ENCODE data around the gene PCBP2.

The PCBP2 gene

GRCh38 chr12:53467082-53467481, 15.2 kb downstream of the PCBP2 start:
- no CpG with 5 or more reads among the region's 5 CpGs for WGBS (ENCODE audit: extremely low coverage, insufficient coverage, insufficient read length)
- H3K14ac ChIP-seq (ENCODE audit: low read length) = no peak overlapping the region
- H3K4ac ChIP-seq (ENCODE audit: low read depth, low read length) = no peak overlapping the region

DNA sequence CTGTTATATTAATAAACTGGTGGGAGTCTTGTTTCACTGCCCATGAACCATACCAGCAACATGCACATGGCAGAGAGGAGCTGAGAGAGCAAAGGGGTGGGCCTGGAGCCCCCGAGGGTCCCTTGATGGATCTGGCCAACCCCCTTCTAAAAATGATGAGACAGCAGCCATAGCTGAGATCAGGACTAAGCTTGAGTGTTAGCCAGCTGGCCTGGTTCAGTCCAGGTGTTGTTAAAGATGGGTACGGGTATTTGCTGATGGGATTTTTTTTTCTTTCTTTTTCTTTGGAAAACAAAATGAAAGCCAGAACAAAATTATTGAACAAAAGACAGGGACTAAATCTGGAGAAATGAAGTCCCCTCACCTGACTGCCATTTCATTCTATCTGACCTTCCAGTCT, 16.0 kb downstream of the PCBP2 start:
- Histone ChIP-seq H3K23ac (ENCODE audit: low read length) (no peak overlapping the region), H2BK12ac (ENCODE audit: low read length) (no peak overlapping the region), H3K4ac (ENCODE audit: low read depth, low read length) (no peak overlapping the region), H4K8ac (ENCODE audit: low read depth, low read length) (no peak overlapping the region), H3K9me3 (ENCODE audit: insufficient read depth, low read depth, low read length) (no peaks in the 10 kb centered on the region), H3K14ac (ENCODE audit: low read length) (no peak overlapping the region), H3K27ac (ENCODE audit: low read depth, low read length) (no peak overlapping the region), H2BK120ac (ENCODE audit: insufficient read depth, low read length, poor library complexity) (no peak overlapping the region), H2BK5ac (ENCODE audit: low read depth, low read length, poor library complexity) (no peak overlapping the region), H2AK5ac (ENCODE audit: low read length) (no peak overlapping the region), H3K9ac (ENCODE audit: low read length) (no peak overlapping the region), H3K4me2 (ENCODE audit: low read length) (no peak overlapping the region), H4K12ac (ENCODE audit: low read depth, low read length) (no peak overlapping the region), H2AFZ (ENCODE audit: insufficient read depth, low read length, poor library complexity) (no peak overlapping the region), H3K79me2 (ENCODE audit: control insufficient read depth, insufficient read depth, low read length, poor library complexity) (no peaks in the 10 kb centered on the region), H3K4me3 (ENCODE audit: low read depth, low read length) (no peak overlapping the region), H3K27me3 (ENCODE audit: insufficient read depth, low read length) (no peaks in the 10 kb centered on the region), H3K18ac (ENCODE audit: low read length) (no peak overlapping the region), H3K4me1 (ENCODE audit: control insufficient read depth in 1 of 2, insufficient read depth in 2 of 2, low read length in 2 of 2) (no peaks in the 10 kb centered on the region), H3K36me3 (ENCODE audit: control insufficient read depth in 1 of 2, insufficient read depth in 2 of 2, low read length in 2 of 2) (peaks cover 45 to 89% of the 10 kb centered on the region in 2 experiments), H3K79me1 (ENCODE audit: low read length) (no peaks in the 10 kb centered on the region), H4K91ac (ENCODE audit: low read depth, low read length) (no peak overlapping the region)
- DNase-seq = no peak
- WGBS (ENCODE audit: extremely low coverage, insufficient coverage, insufficient read length) = no CpG with 5 or more reads among the region's 2 CpGs

More at GRCh38 chr12:53467082-53467481, 15.2 kb downstream of the PCBP2 start:
- Histone ChIP-seq H3K79me2 (ENCODE audit: control insufficient read depth, insufficient read depth, low read length, poor library complexity) (no peaks in the 10 kb centered on the region), H2BK120ac (ENCODE audit: insufficient read depth, low read length, poor library complexity) (no peak overlapping the region), H3K9me3 (ENCODE audit: insufficient read depth, low read depth, low read length) (no peaks in the 10 kb centered on the region), H3K18ac (ENCODE audit: low read length) (no peak overlapping the region), H3K4me2 (ENCODE audit: low read length) (no peak overlapping the region), H2AK5ac (ENCODE audit: low read length) (no peak overlapping the region), H3K4me3 (ENCODE audit: low read depth, low read length) (no peak overlapping the region), H4K8ac (ENCODE audit: low read depth, low read length) (no peak overlapping the region), H3K23ac (ENCODE audit: low read length) (no peak overlapping the region), H2AFZ (ENCODE audit: insufficient read depth, low read length, poor library complexity) (no peak overlapping the region), H2BK12ac (ENCODE audit: low read length) (no peak overlapping the region), H3K4me1 (ENCODE audit: control insufficient read depth in 1 of 2, insufficient read depth in 2 of 2, low read length in 2 of 2) (no peaks in the 10 kb centered on the region), H3K27me3 (ENCODE audit: insufficient read depth, low read length) (no peaks in the 10 kb centered on the region), H2BK5ac (ENCODE audit: low read depth, low read length, poor library complexity) (no peak overlapping the region), H4K91ac (ENCODE audit: low read depth, low read length) (no peak overlapping the region), H3K27ac (ENCODE audit: low read depth, low read length) (no peak overlapping the region), H3K9ac (ENCODE audit: low read length) (no peak overlapping the region), H4K12ac (ENCODE audit: low read depth, low read length) (no peak overlapping the region), H3K36me3 (ENCODE audit: control insufficient read depth in 1 of 2, insufficient read depth in 2 of 2, low read length in 2 of 2) (peaks cover 49 to 91% of the 10 kb centered on the region in 2 experiments), H3K79me1 (ENCODE audit: low read length) (no peaks in the 10 kb centered on the region)
- no peak for DNase-seq

GRCh38 chr12:53468282-53468681, 16.4 kb downstream of the PCBP2 start:
- Histone ChIP-seq H3K4me1 (ENCODE audit: control insufficient read depth in 1 of 2, insufficient read depth in 2 of 2, low read length in 2 of 2) (no peaks in the 10 kb centered on the region), H3K27me3 (ENCODE audit: insufficient read depth, low read length) (no peaks in the 10 kb centered on the region), H3K23ac (ENCODE audit: low read length) (no peak overlapping the region), H3K36me3 (ENCODE audit: control insufficient read depth in 1 of 2, insufficient read depth in 2 of 2, low read length in 2 of 2) (peaks cover 46 to 90% of the 10 kb centered on the region in 2 experiments), H2BK12ac (ENCODE audit: low read length) (no peak overlapping the region), H4K91ac (ENCODE audit: low read depth, low read length) (no peak overlapping the region), H3K4me2 (ENCODE audit: low read length) (no peak overlapping the region), H2AK5ac (ENCODE audit: low read length) (no peak overlapping the region), H2BK5ac (ENCODE audit: low read depth, low read length, poor library complexity) (no peak overlapping the region), H3K27ac (ENCODE audit: low read depth, low read length) (no peak overlapping the region), H3K9ac (ENCODE audit: low read length) (no peak overlapping the region), H3K79me2 (ENCODE audit: control insufficient read depth, insufficient read depth, low read length, poor library complexity) (no peaks in the 10 kb centered on the region), H2AFZ (ENCODE audit: insufficient read depth, low read length, poor library complexity) (no peak overlapping the region), H4K8ac (ENCODE audit: low read depth, low read length) (no peak overlapping the region), H3K4ac (ENCODE audit: low read depth, low read length) (no peak overlapping the region), H3K14ac (ENCODE audit: low read length) (no peak overlapping the region), H4K12ac (ENCODE audit: low read depth, low read length) (no peak overlapping the region), H3K9me3 (ENCODE audit: insufficient read depth, low read depth, low read length) (no peaks in the 10 kb centered on the region), H3K4me3 (ENCODE audit: low read depth, low read length) (no peak overlapping the region), H3K79me1 (ENCODE audit: low read length) (no peaks in the 10 kb centered on the region), H2BK120ac (ENCODE audit: insufficient read depth, low read length, poor library complexity) (no peak overlapping the region), H3K18ac (ENCODE audit: low read length) (no peak overlapping the region)
- no CpG with 5 or more reads among the region's 1 CpG for WGBS (ENCODE audit: extremely low coverage, insufficient coverage, insufficient read length)
- DNase-seq = no peak

- Histone ChIP-seq H3K27me3 (ENCODE audit: insufficient read depth, low read length) (no peaks in the 10 kb centered on the region), H2BK12ac (ENCODE audit: low read length) (no peak overlapping the region), H3K4ac (ENCODE audit: low read depth, low read length) (no peak overlapping the region), H3K9ac (ENCODE audit: low read length) (no peak overlapping the region), H3K14ac (ENCODE audit: low read length) (no peak overlapping the region), H3K23ac (ENCODE audit: low read length) (no peak overlapping the region), H2AK5ac (ENCODE audit: low read length) (no peak overlapping the region), H4K91ac (ENCODE audit: low read depth, low read length) (no peak overlapping the region), H3K9me3 (ENCODE audit: insufficient read depth, low read depth, low read length) (no peaks in the 10 kb centered on the region), H3K36me3 (ENCODE audit: control insufficient read depth in 1 of 2, insufficient read depth in 2 of 2, low read length in 2 of 2) (peaks cover 38 to 83% of the 10 kb centered on the region in 2 experiments), H2AFZ (ENCODE audit: insufficient read depth, low read length, poor library complexity) (no peak overlapping the region), H3K79me2 (ENCODE audit: control insufficient read depth, insufficient read depth, low read length, poor library complexity) (no peaks in the 10 kb centered on the region), H4K12ac (ENCODE audit: low read depth, low read length) (no peak overlapping the region), H4K8ac (ENCODE audit: low read depth, low read length) (no peak overlapping the region), H3K18ac (ENCODE audit: low read length) (no peak overlapping the region), H2BK120ac (ENCODE audit: insufficient read depth, low read length, poor library complexity) (no peak overlapping the region), H3K79me1 (ENCODE audit: low read length) (no peaks in the 10 kb centered on the region), H3K27ac (ENCODE audit: low read depth, low read length) (no peak overlapping the region), H2BK5ac (ENCODE audit: low read depth, low read length, poor library complexity) (no peak overlapping the region), H3K4me2 (ENCODE audit: low read length) (no peak overlapping the region), H3K4me3 (ENCODE audit: low read depth, low read length) (no peak overlapping the region), H3K4me1 (ENCODE audit: control insufficient read depth in 1 of 2, insufficient read depth in 2 of 2, low read length in 2 of 2) (no peaks in the 10 kb centered on the region)
- DNase-seq = no peak
- WGBS (ENCODE audit: extremely low coverage, insufficient coverage, insufficient read length) = no CpG with 5 or more reads among the region's 1 CpG
Measured at GRCh38 chr12:53472056-53472582, 20.2 kb downstream of the PCBP2 start.

All from trophoblast cell (in vitro differentiated cells and primary cell).